Activated T-helper 9 cell treated with anti-CD3 and anti-CD28 coated beads, Interleukin-2, amount 50 U/mL, for 16 hours (primary cell): Measurements from ENCODE around the gene MR1.
"Not testable (repeated sequence)": the region's sequence is repeated elsewhere in the genome, so short reads cannot be mapped to it uniquely, and the experiment has no call there.

ENCODE experiments used
- DNase-seq: peaks from one replicate; pipeline ENCODE4 v3.0.0-alpha.2; 2020; ENCODE audit warnings: low read depth

Gene MR1

DNA sequence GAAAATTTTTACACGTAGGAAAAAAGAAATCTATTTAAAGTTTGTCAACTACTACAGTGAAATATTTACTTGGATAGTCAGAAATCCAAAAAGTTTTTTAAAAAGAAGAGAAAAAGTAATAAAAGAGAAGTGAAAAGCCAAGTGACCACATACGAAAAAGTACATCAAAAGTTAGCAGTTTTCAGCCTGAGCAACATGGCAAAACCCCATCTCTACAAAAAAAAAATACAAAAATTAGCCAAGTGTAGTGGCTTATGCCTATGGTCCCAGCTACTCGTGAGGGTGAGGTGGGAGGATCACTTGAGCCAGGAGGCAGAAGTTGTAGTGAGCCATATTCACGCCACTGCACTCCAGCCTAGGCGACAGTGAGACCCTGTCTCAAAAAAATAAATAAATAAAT, 5.2 kb upstream of the MR1 start:
- DNase-seq, result no peak

DNA sequence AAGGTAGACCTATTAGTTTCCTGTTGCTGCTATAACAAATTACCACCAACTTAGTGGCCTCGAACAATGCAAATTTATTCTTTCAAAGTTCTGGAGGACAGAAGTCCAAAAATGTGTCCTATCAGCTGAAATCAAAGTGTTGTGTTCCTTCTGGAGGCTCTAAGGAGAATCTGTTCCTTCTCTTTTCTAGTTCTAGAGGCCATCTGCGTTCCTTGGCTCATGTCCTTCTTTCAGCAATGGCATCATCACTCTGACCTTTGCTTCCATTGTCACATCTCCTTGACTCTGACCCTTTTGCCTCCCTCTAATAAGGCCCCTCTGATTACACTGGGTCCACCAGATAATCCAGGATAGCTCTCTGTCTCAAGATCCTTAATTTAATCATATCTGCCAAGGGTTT, 1.2 kb upstream of the MR1 start:
- DNase-seq, result no peak

- DNase-seq, result no peak
These were observed 520 bp upstream of the MR1 start for GRCh38 chr1:181033128-181033798.

- DNase-seq, result not testable (repeated sequence)
These were observed 1.4 kb downstream of the MR1 start for GRCh38 chr1:181035210-181035609.

- DNase-seq, result no peak
These were observed 2.5 kb downstream of the MR1 start for GRCh38 chr1:181036107-181036836.

- no peak for DNase-seq
These were observed 3.6 kb downstream of the MR1 start for GRCh38 chr1:181037386-181037785.

GRCh38 chr1:181038399-181038873, 4.7 kb downstream of the MR1 start:
- DNase-seq, result peak; percentile 41

DNA sequence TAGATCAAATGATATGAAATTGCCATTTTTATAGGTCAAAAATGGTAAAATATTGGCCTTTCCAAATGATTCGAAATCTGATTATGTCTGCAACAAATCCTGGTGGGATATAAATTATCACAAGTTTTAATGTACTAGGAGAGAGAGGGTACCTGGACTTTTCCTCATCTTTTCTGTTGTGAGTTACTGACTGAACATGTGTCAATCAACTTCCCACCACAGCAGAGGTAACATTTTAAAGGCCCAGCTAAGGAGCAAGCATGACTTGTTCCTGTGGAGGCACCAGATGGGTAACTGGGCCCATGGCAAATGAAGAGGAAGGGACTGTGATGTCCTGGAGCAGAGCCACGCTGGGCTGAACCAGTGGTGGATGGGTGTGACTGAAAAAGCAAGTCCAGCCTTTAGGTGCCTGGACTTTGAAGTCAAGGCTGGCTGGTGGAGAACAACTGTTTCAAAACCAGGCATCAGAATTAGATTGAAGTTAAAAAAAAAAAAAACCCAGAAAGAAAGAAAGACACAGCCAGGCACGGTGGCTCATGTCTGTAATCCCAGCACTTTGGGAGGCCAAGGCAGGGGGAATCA, 6.6 kb downstream of the MR1 start:
- DNase-seq, result no peak

DNA sequence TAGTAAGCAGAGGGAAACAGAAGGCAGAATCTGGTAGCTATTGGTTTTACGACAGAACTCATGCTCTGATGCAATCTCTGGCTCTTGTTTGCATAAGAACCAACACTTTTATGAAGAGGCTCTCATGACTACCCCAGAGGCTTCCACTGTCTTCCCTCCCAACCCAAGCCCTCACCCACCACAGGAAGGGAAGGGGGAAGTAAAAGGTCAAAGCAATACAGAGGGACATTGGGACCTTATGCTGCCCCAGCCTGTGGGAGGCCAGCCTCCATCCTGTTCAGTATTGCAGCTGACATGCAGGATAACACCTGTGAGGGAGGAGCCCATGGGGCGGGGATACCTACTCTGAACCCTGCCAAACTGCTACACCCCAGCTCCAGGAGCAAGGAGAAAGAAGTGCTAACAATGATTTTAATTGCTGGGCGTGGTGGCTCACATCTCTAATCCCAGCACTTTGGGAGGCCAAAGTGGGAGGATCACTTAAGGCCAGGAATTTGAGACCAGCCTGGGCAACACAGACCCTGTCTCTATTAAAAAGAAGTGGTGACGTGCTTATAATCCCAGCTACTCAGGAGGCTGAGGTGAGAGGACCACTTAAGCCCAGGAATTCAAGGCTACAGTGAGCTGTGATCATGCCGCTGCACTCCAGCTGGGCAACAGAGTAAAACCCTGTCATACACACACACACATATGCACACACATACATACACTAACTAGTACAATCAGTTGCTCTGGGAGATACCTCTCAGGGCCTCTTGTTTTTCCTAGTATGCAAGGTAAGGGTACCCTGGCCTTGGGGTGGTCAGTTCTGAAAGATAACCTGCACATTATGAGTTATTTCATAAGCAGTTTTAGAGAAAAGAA, 9.5 kb downstream of the MR1 start:
- DNase-seq, result no peak

- DNase-seq, result no peak
These were observed 10.7 kb downstream of the MR1 start for GRCh38 chr1:181044449-181044966.

DNA sequence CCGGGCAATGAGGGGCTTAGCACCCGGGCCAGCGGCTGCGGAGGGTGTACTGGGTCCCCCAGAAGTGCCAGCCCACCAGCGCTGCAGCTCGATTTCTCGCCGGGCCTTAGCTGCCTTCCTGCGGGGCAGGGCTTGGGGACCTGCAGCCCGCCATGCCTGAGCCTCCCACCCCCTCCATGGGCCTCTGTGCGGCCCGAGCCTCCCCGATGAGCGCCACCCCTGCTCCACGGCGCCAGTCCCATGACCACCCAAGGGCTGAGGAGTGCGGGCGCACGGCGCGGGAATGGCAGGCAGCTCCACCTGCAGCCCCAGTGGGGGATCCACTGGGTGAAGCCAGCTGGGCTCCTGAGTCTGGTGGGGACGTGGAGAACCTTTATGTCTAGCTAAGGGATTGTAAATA, 12.2 kb downstream of the MR1 start:
- DNase-seq, result not testable (repeated sequence)

- no peak for DNase-seq
These were observed 15.6 kb downstream of the MR1 start for GRCh38 chr1:181049378-181049777.

DNA sequence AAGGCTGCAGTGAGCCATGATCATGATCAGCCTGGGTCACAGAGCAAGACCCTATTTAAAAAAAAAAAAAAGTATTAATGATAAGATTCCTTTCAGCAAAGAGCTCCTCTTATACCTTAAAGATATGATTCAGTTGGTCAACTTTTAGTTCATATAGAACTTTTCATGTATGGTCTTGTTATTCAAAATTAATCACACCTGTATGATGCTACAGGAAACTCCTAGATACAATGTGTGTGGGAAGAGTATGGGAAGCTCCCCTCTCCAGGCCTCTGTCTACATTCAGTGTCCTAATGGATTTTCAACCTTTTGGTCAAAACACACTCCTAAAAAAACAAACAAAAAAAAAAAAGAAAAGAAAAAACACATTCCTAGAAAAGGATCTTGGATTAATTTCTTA, 17.1 kb downstream of the MR1 start:
- no peak for DNase-seq

DNA sequence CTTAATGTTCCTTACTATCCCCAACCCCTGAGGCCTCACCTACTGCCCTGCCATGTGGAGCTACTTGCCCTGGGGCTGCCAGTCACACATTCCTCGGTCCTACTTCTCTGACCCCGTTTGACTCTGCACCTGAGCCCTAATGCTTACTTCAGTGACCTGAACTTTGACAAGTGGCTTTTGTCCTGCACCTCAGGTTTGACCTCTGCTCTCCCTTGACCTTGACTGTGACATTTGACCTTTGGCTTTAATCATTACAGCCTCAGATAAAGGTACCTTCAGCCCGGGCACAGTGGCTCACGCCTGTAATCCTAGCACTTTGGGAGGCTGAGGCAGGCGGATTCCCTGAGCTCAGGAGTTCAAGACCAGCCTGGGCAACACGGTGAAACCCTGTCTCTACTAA, 22.8 kb downstream of the MR1 start:
- DNase-seq, result no peak

DNA sequence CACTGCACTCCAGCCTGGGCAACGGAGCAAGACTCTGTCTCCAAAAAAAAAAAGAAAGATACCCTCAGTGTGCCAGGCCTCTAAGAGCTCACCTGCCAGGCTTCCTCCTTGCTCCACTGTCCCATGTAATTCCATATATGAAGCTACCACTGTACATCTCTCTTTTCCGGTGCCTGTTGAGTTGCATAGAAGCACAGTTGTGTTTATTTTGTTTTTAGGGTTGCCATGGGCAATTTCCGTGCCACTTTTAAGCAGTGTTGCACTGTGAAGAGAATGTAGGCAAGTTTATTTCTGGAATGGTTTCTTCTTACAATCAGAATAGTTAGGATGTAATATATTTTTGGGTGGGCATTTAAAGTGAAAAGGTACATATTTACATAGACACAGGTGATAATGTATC, 23.3 kb downstream of the MR1 start:
- no peak for DNase-seq

GRCh38 chr1:181059435-181059834, 25.7 kb downstream of the MR1 start:
- DNase-seq, result no peak

DNA sequence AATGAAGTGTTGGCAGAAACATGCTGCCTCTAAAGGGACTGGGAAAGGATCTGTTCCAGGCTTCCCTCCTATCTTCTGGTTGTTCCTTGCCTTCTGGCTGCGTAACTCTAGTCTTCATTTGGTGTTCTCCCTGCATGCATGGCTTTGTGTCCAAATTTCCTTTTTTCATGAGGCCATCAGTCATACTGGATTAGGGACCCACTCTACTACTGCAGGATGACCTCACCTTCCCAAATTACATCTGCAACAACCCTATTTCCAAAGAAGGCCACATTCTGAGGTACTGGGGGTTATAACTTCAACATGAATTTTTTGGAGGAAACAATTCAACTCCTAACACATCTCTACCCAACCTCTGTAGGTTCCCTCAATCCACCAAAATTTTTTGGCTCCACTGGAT, 26.3 kb downstream of the MR1 start:
- DNase-seq, result no peak

DNA sequence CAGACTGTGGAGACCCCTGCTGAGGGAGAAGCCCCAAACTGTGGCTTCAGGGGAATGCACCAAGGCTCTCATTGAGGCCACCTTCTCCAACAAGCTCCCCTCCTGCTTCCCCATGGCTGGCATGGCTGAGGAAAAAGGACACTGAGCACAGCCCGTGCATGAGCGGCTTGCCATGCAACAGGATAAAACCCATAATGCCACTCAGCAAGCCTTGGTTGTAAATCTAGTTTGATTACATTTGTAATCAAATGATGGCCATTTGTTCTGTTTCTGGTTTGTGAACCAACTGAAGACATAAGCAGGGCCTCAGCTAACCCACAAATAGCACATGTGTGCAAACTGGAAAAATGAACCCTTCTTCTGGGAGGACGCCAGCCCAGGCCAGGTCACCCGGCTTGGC, 27.2 kb downstream of the MR1 start:
- DNase-seq, result not testable (repeated sequence)

DNA sequence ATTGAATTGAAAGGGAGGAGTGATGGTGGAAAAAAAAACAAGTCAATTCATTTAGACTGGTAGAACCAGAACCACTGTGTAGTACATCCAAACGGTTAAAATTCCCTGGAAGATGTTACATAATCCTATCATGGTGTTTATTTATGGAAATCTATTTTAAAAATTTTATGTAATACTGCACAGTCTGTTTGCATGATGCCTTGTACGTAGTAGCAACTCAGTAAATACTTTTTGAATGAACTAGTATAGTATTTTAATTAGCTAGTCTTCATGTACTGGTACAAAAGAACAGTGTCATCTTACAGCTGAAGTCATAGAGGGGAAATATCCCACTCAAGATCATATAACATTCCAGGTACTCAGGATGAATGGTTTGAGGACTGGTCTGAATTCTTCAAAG, 27.7 kb downstream of the MR1 start:
- no peak for DNase-seq

DNA sequence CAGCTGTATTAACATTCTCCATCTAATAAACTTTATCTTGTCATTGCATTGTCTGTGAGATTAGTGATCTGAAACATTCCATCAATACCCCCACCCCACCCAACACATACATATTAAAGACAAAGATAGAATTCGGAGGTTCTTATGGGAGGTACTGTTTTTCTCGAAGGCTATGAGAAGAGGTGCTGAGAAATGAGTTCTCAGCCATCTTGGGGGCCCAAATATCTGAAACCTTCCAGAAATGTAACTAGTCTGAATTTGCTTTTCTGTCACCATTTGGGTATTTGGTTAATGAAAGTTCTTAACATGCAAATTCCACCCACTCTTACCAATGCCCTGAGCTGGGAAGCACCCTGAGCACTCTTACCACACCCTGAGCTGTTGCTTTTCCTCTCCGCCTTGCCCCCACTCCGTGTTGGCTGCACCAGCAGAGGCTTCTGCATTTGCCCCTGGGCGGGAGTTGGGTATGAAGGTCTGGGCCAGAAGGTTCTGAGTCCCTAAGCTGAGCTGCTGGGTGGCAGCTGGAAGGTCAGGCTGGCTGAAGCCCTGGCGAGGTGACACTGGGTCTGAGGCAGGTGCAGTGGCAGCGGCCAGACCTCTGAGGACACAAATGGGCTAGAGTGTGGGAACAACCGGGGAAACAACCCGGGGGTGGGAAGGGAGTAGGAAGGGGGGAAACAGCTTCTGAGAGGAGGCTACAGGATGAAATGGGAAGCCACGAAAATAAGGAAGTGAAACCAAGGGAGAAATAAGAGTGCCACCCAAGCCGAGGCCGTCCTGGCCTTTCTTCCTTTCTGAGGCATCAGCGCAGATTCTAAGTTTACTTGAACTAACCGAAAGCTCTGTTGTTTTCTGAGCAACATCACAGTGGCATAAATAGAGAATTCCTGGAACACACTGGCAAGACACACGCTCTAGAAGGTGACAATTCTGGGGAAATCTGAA, 28.4 kb downstream of the MR1 start:
- no peak for DNase-seq

DNA sequence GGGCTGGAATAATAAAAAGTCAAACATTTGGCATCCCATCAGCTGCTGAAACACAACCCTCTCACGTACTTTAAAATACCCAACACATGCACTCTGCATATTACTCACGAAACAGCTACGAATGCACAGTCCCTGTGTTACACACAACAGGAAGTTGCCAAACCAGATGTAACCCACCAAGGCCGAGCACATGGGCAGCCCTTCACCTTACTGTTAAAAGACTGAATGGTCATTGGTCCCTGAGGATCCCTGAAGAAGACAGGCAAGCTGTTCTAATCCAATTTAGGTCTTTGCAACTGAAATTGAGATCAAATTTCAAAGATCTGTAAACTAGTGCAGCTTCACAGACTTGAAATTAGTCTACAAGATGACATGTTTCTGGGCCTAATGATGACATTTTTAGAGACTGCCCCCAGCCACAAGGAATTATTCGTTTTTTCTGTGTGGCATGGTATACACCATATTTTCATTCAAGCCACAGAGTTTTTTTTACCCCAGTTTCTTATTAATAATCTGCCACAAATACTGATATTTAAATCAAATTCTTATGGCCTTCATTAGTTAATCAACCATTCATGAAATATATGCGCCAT, 29.1 kb downstream of the MR1 start:
- no peak for DNase-seq
